HepG2 (cell line): ENCODE results near the gene SEPTIN2. TPM values are rescaled to one million over a fixed set of nuclear protein-coding genes. Genes with fewer than 3 reads are reported as not detected.

Source experiments
- CCAR2 ChIP-seq: fragments of 200-400 bp; formaldehyde crosslinking; optimal IDR thresholded peaks from 2 replicates; pipeline ENCODE3; 2018; ENCODE audit warnings: low read depth, mild to moderate bottlenecking, low read length, moderate library complexity
- CREB1 ChIP-seq, 2 experiments: fragments of 450-650 bp in 1 of 2; IDR thresholded peaks; 2 replicates each; pipeline ENCODE4 v1.6.1; 2016 to 2017; ENCODE audit warnings: control low read depth in 1 of 2, mild to moderate bottlenecking in 1 of 2, missing compliant biosample characterization in 1 of 2, missing genetic modification characterization in 1 of 2
- ELF1 ChIP-seq: sonication (generic); formaldehyde crosslinking; IDR thresholded peaks from 2 replicates; pipeline ENCODE4 v1.4.0; 2020; ENCODE audit warnings: missing genetic modification reagents
- GLI4 ChIP-seq: sonication (generic); formaldehyde crosslinking; IDR thresholded peaks from 2 replicates; pipeline ENCODE4 v1.5.1; 2020; ENCODE audit warnings: missing genetic modification reagents, mild to moderate bottlenecking, moderate library complexity, borderline replicate concordance
- JUNB ChIP-seq: sonication (generic); formaldehyde crosslinking; IDR thresholded peaks from 2 replicates; pipeline ENCODE4 v1.8.0; 2022; ENCODE audit warnings: missing genetic modification reagents, mild to moderate bottlenecking, borderline replicate concordance
- KDM1A ChIP-seq: IDR thresholded peaks from 2 replicates; pipeline ENCODE4 v1.6.1; 2016; ENCODE audit warnings: missing compliant biosample characterization
- KLF6 ChIP-seq: IDR thresholded peaks from 2 replicates; pipeline ENCODE4 v1.8.0; 2016; ENCODE audit warnings: missing biosample characterization, missing genetic modification reagents
- MAZ ChIP-seq, 2 experiments: sonication (generic) in 1 of 2; formaldehyde crosslinking in 1 of 2; IDR thresholded peaks; 2 replicates each; pipeline versions ENCODE4 v1.5.0 to v1.6.1; 2012 to 2020; ENCODE audit warnings: low read depth in 2 of 2, mild to moderate bottlenecking in 2 of 2, borderline replicate concordance in 1 of 2, improper control_type of control experiment in 1 of 2, low read length in 1 of 2, missing genetic modification reagents in 1 of 2, moderate library complexity in 1 of 2
- NFKBIZ ChIP-seq: IDR thresholded peaks from 2 replicates; pipeline ENCODE4 v1.6.1; 2018; ENCODE audit warnings: missing genetic modification reagents, missing compliant biosample characterization
- NR2F6 ChIP-seq, 2 experiments: IDR thresholded peaks; 2 replicates each; pipeline ENCODE4 v1.6.1; 2016; ENCODE audit warnings: antibody characterized with exemption in 1 of 2, mild to moderate bottlenecking in 1 of 2
- PHB2 ChIP-seq: fragments of 450-650 bp; IDR thresholded peaks from 2 replicates; pipeline ENCODE4 v1.6.1; 2018; ENCODE audit not compliant: partially characterized antibody
- SRF ChIP-seq: IDR thresholded peaks from 2 replicates; pipeline ENCODE4 v1.6.1; 2011; ENCODE audit warnings: mild to moderate bottlenecking, low read depth, low read length, moderate library complexity
- XRCC5 ChIP-seq: fragments of 200-400 bp; formaldehyde crosslinking; optimal IDR thresholded peaks from 2 replicates; pipeline ENCODE3; 2017; ENCODE audit warnings: mild to moderate bottlenecking, low read length
- ZKSCAN8 ChIP-seq: IDR thresholded peaks from 2 replicates; pipeline ENCODE4 v1.6.1; 2016; ENCODE audit warnings: borderline replicate concordance, missing genetic modification reagents, missing compliant biosample characterization
- ZNF468 ChIP-seq: sonication (generic); formaldehyde crosslinking; IDR thresholded peaks from 2 replicates; pipeline ENCODE4 v1.8.0; 2022; ENCODE audit warnings: mild to moderate bottlenecking, moderate library complexity, missing genetic modification reagents
- polyA plus RNA-seq, 8 experiments: library from polyadenylated mRNA; depleted of rRNA in 3 of 8; stranded (reverse) in 7 of 8; unstranded in 1 of 8; fragments of >200 nt; fragmentation: Illumina TruSeq in 4 of 8; extraction: Trizol in 4 of 8; gene quantifications; 2 replicates each; pipeline versions ENCODE4 v1.2.1 to v1.2.3, GENCODE V29; 2011 to 2016; ENCODE audit warnings: low read depth in 4 of 8, missing spikeins in 1 of 8, mixed read lengths in 1 of 8; ENCODE audit not compliant: insufficient read depth in 1 of 8
- total RNA-seq, 5 experiments: library from RNA; depleted of rRNA; stranded (reverse); fragments of >200 nt; fragmentation: Illumina TruSeq; extraction: Trizol; gene quantifications; 2 replicates each; pipeline ENCODE4 v1.2.3, GENCODE V29; 2016; ENCODE audit warnings: low read depth in 1 of 5
- TF ChIP-seq, protein P1 (sequence below): sonication (generic); formaldehyde crosslinking; IDR thresholded peaks from 2 replicates; pipeline ENCODE4 v1.5.0; 2020; ENCODE audit warnings: mild to moderate bottlenecking, missing genetic modification reagents, borderline replicate concordance
- TF ChIP-seq, protein P2 (sequence below): sonication (generic); formaldehyde crosslinking; IDR thresholded peaks from 2 replicates; pipeline ENCODE4 v1.5.1; 2020; ENCODE audit warnings: missing genetic modification reagents, mild to moderate bottlenecking, borderline replicate concordance
- TF ChIP-seq, protein P3 (sequence below): sonication (generic); formaldehyde crosslinking; IDR thresholded peaks from 2 replicates; pipeline ENCODE4 v1.4.0; 2020; ENCODE audit warnings: low read depth, mild to moderate bottlenecking, missing genetic modification reagents

Gene SEPTIN2
- total and polyA plus RNA-seq, 2 of the 13 experiments (the other 11 are each of a cell fraction or from before 2014, with no cell fraction given) = 493 to 733 TPM

DNA sequence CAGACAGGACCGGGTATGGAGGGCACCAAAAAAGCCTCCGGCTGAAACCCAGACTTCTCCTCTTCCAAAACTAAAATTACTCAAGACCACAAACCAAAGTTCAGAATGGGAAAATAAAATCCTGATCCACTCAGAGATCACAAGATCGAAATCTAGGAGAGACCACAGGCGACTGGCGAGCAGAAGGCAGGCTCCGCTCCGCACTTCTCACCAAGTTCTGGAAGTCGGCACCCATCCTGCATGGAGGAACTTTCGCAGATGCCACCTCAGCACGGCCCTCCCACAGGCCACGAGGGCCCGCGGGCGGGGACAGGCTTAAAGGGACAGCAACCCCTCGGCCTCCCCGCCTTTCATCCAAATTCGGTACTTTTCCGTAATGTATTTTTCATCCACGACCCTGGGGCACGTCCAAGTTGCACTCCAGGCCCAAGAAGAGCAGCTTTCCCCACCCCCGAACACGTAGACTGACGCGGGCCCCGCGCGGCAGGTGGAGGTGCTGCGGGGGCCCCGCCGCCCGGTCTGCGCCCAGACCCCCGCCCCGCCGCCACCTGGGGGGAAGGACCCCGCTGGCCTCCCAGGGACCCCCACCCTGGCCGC lies 43.9 kb upstream of the SEPTIN2 start (continued):
- TF ChIP-seq, protein P1, sequence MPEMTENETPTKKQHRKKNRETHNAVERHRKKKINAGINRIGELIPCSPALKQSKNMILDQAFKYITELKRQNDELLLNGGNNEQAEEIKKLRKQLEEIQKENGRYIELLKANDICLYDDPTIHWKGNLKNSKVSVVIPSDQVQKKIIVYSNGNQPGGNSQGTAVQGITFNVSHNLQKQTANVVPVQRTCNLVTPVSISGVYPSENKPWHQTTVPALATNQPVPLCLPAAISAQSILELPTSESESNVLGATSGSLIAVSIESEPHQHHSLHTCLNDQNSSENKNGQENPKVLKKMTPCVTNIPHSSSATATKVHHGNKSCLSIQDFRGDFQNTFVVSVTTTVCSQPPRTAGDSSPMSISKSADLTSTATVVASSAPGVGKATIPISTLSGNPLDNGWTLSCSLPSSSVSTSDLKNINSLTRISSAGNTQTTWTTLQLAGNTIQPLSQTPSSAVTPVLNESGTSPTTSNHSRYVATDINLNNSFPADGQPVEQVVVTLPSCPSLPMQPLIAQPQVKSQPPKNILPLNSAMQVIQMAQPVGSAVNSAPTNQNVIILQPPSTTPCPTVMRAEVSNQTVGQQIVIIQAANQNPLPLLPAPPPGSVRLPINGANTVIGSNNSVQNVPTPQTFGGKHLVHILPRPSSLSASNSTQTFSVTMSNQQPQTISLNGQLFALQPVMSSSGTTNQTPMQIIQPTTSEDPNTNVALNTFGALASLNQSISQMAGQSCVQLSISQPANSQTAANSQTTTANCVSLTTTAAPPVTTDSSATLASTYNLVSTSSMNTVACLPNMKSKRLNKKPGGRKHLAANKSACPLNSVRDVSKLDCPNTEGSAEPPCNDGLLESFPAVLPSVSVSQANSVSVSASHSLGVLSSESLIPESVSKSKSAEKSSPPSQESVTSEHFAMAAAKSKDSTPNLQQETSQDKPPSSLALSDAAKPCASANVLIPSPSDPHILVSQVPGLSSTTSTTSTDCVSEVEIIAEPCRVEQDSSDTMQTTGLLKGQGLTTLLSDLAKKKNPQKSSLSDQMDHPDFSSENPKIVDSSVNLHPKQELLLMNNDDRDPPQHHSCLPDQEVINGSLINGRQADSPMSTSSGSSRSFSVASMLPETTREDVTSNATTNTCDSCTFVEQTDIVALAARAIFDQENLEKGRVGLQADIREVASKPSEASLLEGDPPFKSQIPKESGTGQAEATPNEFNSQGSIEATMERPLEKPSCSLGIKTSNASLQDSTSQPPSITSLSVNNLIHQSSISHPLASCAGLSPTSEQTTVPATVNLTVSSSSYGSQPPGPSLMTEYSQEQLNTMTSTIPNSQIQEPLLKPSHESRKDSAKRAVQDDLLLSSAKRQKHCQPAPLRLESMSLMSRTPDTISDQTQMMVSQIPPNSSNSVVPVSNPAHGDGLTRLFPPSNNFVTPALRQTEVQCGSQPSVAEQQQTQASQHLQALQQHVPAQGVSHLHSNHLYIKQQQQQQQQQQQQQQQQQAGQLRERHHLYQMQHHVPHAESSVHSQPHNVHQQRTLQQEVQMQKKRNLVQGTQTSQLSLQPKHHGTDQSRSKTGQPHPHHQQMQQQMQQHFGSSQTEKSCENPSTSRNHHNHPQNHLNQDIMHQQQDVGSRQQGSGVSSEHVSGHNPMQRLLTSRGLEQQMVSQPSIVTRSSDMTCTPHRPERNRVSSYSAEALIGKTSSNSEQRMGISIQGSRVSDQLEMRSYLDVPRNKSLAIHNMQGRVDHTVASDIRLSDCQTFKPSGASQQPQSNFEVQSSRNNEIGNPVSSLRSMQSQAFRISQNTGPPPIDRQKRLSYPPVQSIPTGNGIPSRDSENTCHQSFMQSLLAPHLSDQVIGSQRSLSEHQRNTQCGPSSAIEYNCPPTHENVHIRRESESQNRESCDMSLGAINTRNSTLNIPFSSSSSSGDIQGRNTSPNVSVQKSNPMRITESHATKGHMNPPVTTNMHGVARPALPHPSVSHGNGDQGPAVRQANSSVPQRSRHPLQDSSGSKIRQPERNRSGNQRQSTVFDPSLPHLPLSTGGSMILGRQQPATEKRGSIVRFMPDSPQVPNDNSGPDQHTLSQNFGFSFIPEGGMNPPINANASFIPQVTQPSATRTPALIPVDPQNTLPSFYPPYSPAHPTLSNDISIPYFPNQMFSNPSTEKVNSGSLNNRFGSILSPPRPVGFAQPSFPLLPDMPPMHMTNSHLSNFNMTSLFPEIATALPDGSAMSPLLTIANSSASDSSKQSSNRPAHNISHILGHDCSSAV (CRISPR knock-in tag) = no peak
- TF ChIP-seq MAZ (IDR thresholded peaks at IDR 0.05; ENCODE audit: borderline replicate concordance, low read depth, low read length) = no peak
- no peak; the same call in none of the 2 replicates for TF ChIP-seq MAZ (CRISPR knock-in tag; IDR thresholded peaks at IDR 0.05; ENCODE audit: low read depth)
- TF ChIP-seq XRCC5 = no peak
- no peak for TF ChIP-seq ELF1
- TF ChIP-seq, protein P2, sequence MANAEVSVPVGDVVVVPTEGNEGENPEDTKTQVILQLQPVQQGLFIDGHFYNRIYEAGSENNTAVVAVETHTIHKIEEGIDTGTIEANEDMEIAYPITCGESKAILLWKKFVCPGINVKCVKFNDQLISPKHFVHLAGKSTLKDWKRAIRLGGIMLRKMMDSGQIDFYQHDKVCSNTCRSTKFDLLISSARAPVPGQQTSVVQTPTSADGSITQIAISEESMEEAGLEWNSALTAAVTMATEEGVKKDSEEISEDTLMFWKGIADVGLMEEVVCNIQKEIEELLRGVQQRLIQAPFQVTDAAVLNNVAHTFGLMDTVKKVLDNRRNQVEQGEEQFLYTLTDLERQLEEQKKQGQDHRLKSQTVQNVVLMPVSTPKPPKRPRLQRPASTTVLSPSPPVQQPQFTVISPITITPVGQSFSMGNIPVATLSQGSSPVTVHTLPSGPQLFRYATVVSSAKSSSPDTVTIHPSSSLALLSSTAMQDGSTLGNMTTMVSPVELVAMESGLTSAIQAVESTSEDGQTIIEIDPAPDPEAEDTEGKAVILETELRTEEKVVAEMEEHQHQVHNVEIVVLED (CRISPR knock-in tag) = no peak
- TF ChIP-seq GLI4 (CRISPR knock-in tag) = no peak
- TF ChIP-seq KDM1A (CRISPR knock-in tag) = no peak
- no peak; the same call in 1 of the 2 replicates for TF ChIP-seq NFKBIZ
- TF ChIP-seq PHB2 = no peak
- TF ChIP-seq CCAR2 = no peak
- no peak for TF ChIP-seq JUNB (CRISPR knock-in tag)
- TF ChIP-seq, protein P3, sequence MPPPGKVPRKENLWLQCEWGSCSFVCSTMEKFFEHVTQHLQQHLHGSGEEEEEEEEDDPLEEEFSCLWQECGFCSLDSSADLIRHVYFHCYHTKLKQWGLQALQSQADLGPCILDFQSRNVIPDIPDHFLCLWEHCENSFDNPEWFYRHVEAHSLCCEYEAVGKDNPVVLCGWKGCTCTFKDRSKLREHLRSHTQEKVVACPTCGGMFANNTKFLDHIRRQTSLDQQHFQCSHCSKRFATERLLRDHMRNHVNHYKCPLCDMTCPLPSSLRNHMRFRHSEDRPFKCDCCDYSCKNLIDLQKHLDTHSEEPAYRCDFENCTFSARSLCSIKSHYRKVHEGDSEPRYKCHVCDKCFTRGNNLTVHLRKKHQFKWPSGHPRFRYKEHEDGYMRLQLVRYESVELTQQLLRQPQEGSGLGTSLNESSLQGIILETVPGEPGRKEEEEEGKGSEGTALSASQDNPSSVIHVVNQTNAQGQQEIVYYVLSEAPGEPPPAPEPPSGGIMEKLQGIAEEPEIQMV = no peak; the same call in 1 of the 2 replicates
- no peak for TF ChIP-seq KLF6 (CRISPR knock-in tag)
- TF ChIP-seq NR2F6 (IDR thresholded peaks at IDR 0.05) = no peak
- 0 out of 2 replicates have a peak, but pooled peaks have one; percentile 26 for TF ChIP-seq NR2F6 (CRISPR knock-in tag; IDR thresholded peaks at IDR 0.05)
- TF ChIP-seq CREB1 (IDR thresholded peaks at IDR 0.05) = no peak
- no peak for TF ChIP-seq CREB1 (CRISPR knock-in tag; IDR thresholded peaks at IDR 0.05)
- no peak for TF ChIP-seq SRF
- no peak for TF ChIP-seq ZNF468 (CRISPR knock-in tag)
- TF ChIP-seq ZKSCAN8 (CRISPR knock-in tag) = no peak
